Measurements from ENCODE around the gene SLC10A3. TPM values are rescaled to one million over a fixed set of nuclear protein-coding genes. Genes with fewer than 3 reads are reported as not detected.

SLC10A3 gene
- total and polyA plus RNA-seq, 2 of the 13 experiments (the other 11 are each of a cell fraction or from before 2014, with no cell fraction given): 10.1 to 11.5 TPM

GRCh38 chrX:154446430-154446829 lies 44.0 kb downstream of the SLC10A3 start (continued):
- TF ChIP-seq RERE (CRISPR knock-in tag; IDR thresholded peaks at IDR 0.05; ENCODE audit: low read depth) (no peak), TFDP2 (CRISPR knock-in tag; IDR thresholded peaks at IDR 0.05) (no peak), MLXIP (CRISPR knock-in tag; IDR thresholded peaks at IDR 0.05; ENCODE audit: borderline replicate concordance) (no peak), SIN3A (IDR thresholded peaks at IDR 0.05; ENCODE audit: borderline replicate concordance, low read depth, low read length) (no peak), BORCS8-MEF2B (CRISPR knock-in tag; IDR thresholded peaks at IDR 0.05) (no peak), HCFC1 (IDR thresholded peaks at IDR 0.05; ENCODE audit: low read depth, low read length) (no peak), MTF2 (CRISPR knock-in tag; IDR thresholded peaks at IDR 0.05; ENCODE audit: borderline replicate concordance) (no peak), SOX13 (IDR thresholded peaks at IDR 0.05) (no peak), SOX13 (CRISPR knock-in tag; conservative IDR thresholded peaks at IDR 0.05 in 1 of 2, IDR thresholded peaks at IDR 0.05 in 1 of 2) (no peak), DZIP1 (CRISPR knock-in tag; IDR thresholded peaks at IDR 0.05) (no peak), DNMT3B (CRISPR knock-in tag; conservative IDR thresholded peaks at IDR 0.05) (no peak)

Data from HepG2 (cell line).